Cortex of kidney (tissue), 1 donor: ENCODE data around the gene SUGCT.
"Not testable (repeated sequence)": the region's sequence is repeated elsewhere in the genome, so short reads cannot be mapped to it uniquely, and the experiment has no call there.

Source experiments
- DNase-seq: peaks from one replicate; lab custom pipeline; 2025; lab: John Stamatoyannopoulos, UW

SUGCT gene

GRCh38 chr7:40621592-40621998 is 486.8 kb downstream of the SUGCT start:
- no peak for DNase-seq

DNA sequence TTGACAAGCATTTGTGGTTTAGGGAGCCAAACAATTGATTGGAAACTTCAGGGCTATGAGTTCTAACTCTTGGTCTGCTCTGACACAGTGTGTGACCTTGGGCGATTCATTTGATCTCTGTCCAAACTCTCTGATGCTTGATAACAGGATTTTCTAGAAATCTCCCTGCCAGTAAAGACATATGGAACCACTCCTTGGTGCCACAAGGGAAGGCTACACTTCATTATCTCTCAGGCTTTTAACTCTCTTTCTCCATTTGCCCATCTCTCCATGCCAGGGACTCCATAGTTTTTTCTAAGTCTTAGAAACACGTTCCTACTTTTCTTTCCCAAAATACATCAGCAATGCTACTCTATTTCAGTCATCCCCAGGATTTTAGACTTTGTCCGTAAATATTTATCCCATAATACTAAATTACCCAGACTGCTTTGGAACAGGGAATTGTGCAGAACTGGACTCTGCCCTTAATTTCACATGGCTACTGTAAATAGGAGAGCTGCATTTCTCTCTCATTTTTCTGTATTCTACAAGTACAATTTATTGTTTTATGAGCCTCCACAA is 488.2 kb downstream of the SUGCT start:
- no peak for DNase-seq

DNA sequence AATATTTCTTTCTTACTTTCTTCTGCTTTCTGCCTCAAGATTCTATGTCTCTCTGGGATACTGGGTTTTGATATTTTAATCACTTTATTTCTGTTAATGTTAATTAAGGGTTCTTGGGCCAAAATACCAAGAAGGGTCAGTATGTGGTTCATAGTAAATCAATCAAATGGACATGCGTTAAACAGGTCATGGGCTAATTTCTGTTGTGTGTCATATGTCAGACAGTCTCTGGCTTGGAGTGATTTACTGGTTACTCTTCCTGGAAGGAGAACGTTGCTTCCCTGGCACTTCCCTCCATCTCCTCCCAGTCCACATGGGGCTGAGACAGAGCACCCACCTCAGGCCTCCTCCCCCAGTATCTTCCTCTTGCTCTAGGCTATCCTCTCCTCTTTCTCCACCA is 489.1 kb downstream of the SUGCT start:
- no peak for DNase-seq

- DNase-seq, result not testable (repeated sequence)
Measured at GRCh38 chr7:40627361-40627760, 492.6 kb downstream of the SUGCT start.

GRCh38 chr7:40629891-40630290 is 495.1 kb downstream of the SUGCT start:
- DNase-seq, result no peak

DNA sequence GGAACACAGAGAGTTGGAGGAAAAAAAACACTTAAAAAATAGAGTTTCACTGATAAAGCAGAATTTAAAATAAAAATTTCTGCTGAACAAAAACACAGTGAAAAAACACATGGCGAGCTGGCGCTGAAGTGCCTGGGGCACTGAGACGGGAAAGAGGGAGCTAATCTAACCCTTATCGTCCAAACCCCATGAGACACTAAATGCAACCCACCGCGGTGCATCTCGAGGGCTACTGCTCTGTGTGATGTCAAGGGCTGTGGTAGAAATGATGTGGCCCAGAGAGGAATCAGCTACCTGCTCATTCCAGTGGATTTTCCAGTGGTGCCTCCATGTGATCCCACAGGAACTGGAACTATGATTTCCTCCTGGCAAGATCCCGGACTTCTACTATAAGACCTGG is 499.3 kb downstream of the SUGCT start:
- no peak for DNase-seq

- no peak for DNase-seq
Measured at GRCh38 chr7:40638545-40639320, 503.9 kb downstream of the SUGCT start.

- no peak for DNase-seq
Measured at GRCh38 chr7:40640566-40640965, 505.8 kb downstream of the SUGCT start.

DNA sequence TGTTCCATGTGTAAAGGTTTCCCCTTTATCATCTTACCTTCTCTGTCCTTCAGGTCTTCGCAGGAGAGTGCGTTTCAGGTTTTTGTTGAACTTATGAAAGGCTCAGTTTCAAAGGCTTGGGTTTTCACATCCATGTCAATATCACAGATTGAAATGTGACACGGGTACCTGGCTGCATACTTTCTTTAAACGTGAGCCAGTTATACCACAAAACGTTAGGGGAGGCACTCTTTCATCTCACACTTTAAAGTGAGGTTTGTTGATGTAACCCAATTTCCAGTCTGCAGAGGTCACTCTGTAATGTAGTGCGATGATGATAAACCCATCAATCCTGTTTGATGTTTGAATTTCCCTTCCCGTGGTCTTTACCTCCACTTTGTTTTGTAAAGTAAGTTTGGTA is 506.9 kb downstream of the SUGCT start:
- no peak for DNase-seq

DNA sequence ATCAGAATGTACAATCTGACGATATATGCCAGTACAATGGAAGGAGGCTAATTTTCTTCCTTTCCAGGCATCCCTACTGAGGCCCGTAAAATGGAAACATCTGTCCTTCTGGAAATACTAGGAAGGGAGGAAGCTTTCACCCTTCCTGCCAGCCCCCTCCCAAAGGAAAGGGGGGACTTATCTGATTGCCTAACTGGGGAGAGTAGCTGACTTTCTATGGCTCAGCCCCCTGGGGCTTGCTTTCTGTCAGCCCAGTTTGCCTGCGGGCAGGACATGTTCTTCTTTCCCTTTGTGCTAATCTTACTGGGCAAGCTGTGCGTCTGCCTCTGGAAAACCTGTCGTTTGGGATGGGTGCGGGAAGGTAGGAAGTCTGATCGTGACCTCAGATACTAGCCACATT is 508.9 kb downstream of the SUGCT start:
- no peak for DNase-seq

DNA sequence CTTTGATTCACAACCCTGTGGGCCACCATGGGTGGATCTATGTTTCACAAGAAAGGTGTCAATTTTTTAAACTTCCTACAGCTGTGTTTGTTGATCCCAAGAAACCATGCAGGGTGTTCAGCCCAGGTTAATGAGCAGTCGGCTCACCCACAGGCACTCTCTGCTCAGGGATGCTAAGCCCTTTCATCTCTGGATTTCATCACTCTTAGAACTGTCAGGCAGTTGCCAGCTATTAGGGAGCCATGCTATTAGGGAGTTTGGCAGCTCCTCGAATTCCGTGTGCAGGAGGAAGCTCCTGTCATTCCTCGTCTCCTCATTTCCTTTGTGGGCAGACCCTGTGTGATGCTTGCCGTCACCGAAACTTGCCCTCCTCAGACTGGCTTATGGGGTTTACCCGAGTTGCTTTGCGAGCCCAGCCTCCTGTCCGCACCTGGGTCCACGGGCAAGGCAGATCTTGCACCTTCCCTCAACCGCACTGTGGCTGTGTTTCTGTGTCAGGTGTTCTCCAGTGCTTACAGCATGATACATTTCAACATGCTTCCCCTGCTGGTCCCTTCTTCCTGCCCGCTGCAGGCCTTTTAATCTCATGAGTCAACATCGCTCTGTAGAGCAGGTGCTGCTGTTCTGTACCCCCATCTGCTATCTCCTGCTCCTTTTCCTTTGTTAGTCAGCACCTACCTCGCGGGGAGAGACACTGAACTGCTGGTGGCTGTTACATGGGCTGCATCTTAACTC is 509.8 kb downstream of the SUGCT start:
- no peak for DNase-seq

- DNase-seq, result no peak
Measured at GRCh38 chr7:40645197-40645596, 510.4 kb downstream of the SUGCT start.

GRCh38 chr7:40646717-40647116 is 511.9 kb downstream of the SUGCT start:
- no peak for DNase-seq

- no peak for DNase-seq
Measured at GRCh38 chr7:40647719-40648118, 512.9 kb downstream of the SUGCT start.

DNA sequence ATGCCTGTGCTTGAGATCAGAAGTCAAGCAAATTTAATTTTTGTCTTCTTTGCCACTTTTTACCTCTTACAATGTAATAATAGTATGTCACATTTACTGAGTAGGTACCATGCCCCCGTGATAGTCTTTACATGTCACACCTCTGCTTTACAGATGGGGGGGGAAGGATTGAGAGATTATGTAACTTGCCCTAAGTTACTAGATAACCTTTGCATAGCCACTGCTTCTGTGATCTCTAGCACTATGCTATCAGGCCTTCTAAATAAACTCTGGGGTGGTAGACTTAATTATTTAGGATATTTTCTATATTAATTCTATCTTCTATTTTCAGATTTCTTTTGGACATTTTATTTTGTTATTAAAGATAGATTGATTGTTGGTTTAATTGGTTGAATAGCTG is 514.4 kb downstream of the SUGCT start:
- no peak for DNase-seq

- not testable (repeated sequence) for DNase-seq
Measured at GRCh38 chr7:40650903-40651302, 516.1 kb downstream of the SUGCT start.

DNA sequence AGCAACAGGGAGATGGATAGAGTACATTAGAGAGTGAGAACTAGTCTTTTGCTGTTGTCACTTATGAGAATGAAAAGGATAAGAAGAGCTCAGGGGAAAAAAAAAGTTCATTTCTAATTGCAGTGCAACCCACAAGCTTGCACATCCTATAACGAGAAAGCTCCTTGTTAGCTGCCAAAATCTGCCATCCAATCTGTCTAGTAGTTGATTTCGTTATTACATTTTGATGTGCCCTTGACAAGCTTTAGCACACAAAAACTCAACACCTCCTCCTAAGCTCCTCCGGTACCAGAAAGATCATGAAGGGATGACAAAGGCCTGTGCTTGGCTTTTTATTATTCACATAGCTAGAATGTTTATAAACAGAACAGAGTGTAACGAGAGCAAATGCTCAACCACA is 519.4 kb downstream of the SUGCT start:
- DNase-seq, result no peak

- no peak for DNase-seq
Measured at GRCh38 chr7:40655426-40655825, 520.6 kb downstream of the SUGCT start.

DNA sequence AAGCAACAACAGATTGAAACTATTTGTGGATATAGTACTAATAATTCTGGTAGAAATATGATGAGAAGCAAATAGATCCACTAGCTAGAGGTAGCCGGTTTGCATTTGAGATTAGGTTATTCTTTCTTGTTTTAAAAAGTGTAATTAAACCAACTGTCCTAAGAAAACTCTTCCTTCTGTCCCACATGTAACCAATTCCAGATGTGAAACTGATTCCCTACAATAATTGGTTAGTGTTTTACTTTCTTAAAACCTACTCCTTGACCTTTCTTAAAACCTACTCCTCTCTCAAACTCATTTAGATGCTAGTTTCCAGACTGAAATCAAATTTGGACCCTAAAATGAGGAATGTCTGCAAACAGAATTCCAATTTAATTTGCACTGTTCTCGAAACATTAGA is 521.5 kb downstream of the SUGCT start:
- DNase-seq, result no peak

DNA sequence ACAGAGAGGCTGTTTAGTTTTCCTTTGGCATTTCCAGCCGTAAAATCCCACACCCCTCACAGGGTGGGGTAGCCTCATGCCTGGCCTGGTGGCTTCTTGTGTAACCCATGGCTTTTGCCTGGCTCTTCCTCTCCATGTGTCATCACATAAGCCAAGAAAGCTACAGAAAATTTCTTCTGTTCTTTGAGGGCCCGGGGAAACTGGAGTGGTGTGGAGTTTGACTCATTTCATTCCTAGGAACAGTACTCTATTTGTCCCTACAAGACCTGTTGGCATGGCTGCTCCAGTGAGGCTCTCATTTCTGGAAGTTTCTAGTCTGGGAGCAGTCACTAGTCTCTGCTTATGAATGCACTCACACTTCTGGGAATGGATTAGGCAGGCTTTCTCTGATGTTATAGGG is 523.9 kb downstream of the SUGCT start:
- DNase-seq, result no peak

DNA sequence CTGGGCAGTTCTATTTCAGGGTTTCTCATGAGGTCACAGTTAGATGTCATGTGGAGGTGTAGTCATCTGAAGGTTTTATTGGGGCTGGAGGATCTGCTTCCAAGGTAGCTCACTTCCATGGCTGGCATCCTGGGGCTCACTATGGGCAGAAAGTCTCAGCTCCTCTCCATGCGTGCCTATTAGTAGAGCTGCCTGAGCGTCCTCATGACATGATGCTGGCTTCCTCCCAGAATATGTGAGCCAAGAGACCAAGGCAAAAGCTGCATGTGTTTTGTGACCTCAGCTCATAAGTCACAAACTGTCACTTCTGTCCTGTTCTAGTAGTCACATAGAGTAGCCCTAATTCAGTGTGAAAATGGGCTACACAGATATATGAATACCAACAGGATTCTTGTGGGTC is 524.4 kb downstream of the SUGCT start:
- DNase-seq, result no peak

GRCh38 chr7:40673285-40673684 is 538.5 kb downstream of the SUGCT start:
- no peak for DNase-seq

GRCh38 chr7:40674316-40674715 is 539.5 kb downstream of the SUGCT start:
- DNase-seq, result no peak
